Stimulated activated CD4-positive, alpha-beta T cell treated with anti-CD3 and anti-CD28 coated beads, Interleukin-12 subunit alpha, Interleukin-12 subunit beta, amount 100 ng/mL, for 24 hours (primary cell): ENCODE results near the gene MRO.
"Not testable (repeated sequence)": the region's sequence is repeated elsewhere in the genome, so short reads cannot be mapped to it uniquely, and the experiment has no call there.

Source experiments
- DNase-seq, 2 experiments: peaks; one replicate each; pipeline ENCODE4 v3.0.0-alpha.2; 2020; ENCODE audit warnings: low read depth in 2 of 2

MRO gene

DNA sequence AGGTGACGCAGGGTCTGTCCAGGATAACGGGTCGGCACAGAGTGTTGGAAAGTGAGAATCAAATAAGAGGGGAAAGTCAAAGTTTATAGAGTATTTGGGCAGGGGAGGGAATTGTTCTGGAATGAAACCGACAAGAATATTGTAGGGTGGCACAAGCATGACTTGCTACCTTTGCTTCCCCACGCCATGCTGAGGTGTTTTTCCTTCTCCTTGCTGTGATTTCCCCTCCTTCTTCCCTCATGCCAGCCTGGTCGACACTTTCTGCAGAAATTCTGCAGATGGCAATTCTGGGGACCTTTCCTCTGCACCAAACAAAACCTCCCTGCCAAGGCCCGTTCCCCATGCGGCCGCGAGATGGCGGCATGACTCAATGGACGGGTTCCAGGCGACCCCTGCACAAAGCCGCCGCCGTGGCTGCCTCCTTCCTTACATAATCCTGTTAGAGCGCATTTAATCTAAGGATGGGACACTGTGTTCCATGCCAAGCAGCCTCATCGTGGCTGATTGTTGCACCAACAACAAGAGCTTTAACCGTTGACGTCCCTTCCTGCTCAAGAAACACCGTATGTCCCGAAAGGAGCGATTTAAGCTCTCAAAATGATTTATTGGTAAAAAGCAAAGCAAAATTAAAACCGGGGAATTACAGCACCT is at the start of gene MRO:
Gene MRO, minus strand, starts transcription at position 289 of the 651 bp plus-strand sequence. CDS start 10,616 bp downstream, outside the sequence.
- peak; percentile 58 to 70 for DNase-seq

DNA sequence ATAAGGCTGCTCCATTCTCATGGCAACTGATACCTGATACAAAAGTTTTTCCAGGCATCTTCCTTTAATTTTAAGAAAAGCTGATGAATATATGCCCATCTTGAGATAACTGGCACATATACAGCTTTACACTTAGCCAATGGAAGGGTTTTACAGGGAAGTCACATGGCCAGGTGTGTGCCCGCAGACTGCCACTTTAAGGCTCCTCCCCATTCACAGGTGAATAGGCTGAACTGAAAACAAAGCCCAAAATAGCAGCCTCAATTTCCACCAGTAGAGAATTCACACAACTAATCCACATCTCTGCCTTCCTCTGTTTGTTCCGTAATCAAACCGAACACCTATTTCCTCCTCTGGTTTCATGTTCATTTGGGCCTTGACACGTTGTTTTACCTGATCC is 49.3 kb upstream of the MRO start:
- DNase-seq: no peak

GRCh38 chr18:50866765-50867164 is 46.9 kb upstream of the MRO start:
- no peak for DNase-seq

DNA sequence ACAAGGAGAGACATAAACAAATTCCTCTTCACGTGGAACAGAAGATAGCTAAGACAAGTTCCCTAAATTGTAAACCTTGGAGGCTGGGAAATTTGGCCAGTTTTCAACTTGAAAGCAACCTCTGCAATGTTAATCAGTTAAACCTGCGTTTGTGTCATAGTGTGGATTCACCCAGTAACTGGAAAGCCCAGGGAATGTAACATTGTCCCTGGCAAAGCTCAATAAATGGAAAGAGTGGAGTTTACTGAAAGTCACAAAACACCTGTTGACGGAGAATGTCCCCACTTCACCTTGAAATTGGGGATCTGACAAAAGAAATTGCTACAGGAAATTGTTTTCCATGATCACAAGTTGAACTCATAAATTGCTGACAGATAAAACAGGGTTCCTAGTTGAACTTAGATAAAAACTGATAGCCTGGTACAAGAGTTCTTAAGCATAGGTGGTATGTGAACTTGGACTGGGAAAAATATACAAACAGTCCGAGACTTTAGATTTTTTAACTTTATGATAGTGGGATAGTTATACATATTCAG is 44.1 kb upstream of the MRO start:
- no peak for DNase-seq

DNA sequence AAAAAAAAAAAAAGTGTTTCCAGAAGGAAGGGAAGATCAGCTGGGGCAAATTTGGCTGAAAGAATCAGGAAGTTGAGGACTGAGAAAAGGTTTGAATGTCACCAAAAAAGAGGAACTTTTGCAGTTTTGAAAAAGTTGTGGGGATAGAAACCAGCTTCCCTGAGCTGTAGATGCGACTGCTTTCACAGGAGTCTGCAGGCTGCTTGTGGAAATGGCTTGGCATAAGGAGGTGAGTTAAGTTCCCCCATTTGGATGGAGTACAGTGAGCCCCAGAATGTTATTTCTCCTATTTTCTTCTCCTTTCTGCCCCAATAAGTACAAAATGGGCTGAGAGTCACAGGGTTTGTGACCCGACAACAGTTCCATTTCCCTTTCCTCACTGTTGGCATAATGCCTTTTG is 42.6 kb upstream of the MRO start:
- no peak for DNase-seq

DNA sequence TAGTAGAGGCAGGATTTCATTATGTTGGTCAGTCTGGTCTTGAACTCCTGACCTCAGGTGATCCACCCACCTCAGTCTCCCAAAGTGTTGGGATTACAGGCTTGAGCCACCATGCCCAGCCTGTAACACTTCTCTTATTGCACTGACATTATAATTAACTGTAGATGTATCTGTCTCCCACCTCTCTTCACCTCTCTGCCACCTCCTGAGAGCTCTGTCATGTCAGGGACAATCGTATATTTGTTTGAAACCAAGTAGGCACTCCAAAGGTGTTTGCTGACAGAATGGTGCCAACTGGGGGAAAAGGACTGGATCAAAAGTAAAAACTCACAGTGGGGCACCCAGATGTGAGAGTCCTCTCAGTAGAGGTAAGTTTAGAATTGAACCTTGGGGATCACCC is 41.8 kb upstream of the MRO start:
- DNase-seq: no peak

DNA sequence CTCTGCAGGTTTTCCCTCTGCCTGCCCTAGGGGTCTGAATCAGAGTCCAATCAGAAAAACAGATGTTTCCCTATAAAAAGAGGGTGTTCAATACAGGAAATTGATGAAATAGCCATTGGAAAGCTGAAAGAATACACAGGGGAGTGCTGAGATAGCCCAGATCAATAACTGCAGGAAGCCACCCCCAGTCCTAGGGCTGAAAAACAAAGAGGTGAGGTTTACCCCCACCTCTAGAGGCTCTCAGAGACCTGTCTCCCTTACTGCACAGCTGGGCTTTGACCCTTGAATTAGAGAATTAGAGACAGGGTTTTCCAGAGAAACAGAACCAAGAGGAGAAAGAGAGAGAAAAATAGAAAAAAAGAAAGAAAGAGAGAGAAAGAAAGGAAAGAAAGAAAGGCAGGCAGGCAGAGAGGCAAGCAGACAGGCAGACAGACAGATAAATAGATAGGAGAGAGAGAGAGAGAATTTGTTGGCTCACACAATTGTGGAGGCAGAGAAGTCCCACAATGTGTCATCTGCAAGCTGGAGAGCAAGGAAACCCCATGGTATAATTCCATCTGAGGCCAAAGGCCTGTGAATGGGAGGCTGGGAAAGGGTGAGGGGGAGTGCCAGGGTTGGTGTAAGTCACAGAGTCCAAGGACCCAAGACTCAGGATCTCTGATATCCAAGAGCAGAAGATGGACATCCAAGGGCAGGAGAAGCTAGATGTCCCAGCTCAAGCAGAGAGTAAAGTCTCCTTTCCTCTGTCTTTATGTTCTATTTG is 40.2 kb upstream of the MRO start:
- DNase-seq: no peak

GRCh38 chr18:50857694-50858093 is 37.9 kb upstream of the MRO start:
- no peak for DNase-seq

DNA sequence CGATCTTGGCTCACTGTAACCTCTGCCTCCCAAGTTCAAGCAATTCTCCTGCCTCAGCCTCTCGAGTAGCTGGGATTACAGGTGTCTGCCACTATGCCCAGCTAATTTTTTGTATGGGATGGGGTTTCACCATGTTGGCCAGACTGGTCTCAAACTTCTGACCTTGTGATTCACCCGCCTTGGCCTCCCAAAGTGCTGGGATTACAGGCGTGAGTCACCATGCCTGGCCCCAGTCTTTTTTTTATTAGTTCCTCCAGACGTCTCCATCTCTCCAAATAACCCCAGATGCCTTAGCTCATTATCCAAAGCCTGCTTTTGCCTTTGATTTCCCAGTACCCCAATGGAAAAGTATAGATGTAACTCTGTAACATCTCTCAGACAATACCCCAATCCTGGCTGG is 37.4 kb upstream of the MRO start:
- DNase-seq: not testable (repeated sequence)

DNA sequence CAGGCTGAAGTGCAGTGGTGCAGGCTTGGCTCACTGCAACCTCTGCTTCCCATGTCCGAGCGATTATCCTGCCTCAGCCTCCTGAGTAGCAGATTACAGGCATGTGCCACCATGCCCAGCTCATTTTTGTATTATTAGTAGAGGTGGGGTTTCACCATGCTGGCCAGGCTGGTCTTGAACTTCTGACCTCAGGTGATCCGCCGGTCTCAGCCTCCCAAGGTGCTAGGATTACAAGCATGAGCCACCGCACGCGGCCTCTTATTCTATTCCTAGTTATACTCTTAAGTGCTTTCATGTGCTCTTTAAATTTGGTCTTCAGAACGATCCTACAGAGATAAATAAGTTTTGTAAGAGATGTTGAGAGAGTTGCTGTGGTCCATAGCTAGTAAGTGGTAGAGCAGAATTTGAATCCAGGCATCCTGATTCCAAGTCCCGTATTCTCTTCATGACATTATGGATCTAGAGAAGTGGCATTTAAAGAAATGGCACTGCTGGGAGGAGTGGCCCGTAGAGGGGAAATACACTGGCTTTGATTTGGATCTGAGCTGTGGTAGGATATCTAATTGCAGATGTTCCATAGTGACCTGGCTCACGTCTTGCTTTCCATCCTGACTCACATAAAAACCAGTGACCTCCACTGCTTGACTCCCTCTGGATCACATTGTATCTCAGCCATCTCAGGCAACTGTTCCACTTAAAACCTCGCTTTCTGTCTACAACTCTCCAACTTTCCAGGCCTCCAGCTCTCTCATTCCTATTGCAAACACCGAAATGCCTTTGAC is 36.4 kb upstream of the MRO start:
- DNase-seq: no peak

GRCh38 chr18:50853863-50854271 is 34.1 kb upstream of the MRO start:
- no peak for DNase-seq

DNA sequence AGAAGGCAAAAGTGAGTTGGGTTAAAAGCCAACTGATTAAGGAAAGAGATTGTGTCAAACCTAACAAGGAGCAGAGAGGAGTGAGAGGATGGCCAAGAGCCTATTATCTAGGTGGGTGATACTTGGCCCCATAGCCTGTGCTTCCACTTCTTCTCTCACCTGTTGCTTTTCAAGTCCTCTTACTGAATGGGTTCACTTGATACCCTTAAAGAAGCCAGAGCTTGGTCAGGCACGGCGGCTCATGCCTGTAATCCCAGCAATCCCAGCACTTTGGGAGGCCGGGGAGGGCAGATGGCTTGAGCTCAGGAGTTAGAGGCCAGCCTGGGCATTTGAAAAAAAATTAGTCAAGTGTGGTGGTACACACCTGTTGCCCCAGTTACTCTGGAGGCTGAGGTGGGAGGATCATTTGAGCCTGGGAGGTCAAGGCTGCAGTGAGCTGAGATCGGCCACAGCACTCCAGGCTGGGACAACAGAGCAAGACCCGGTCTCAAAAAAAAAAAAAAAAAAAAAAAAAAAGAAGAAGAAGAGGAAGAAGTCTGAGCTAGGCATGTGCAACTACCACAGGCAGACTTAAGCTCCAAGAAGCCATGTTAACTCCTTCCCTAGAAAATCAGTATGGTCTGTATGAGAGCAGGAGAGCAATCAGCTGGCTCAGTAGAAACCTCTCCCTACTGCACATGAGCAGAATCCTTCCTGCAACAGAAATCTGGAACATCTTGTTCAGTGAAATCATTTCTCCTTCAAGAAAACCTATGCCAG is 30.7 kb upstream of the MRO start:
- no peak for DNase-seq

DNA sequence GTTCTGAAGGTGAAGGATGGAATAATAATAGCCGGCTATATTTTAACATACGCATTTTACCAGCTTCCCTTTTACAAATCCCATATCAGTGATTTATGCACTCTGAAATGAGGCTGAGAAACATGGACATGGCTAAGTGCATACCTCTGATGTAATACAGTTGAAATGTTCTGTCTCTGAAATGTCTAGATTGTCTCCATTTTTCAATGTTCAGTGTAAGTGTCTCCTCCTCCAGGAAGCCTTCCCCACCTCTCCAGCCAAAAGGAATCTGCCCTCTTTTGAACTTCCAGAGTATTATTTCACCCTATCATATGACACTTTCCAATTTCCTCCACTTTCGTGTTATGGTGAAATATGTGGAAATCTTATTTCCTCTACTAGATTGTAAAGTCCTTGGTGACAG is 29.6 kb upstream of the MRO start:
- DNase-seq: no peak

- DNase-seq: no peak
Measured at GRCh38 chr18:50848991-50849390, 29.2 kb upstream of the MRO start.

DNA sequence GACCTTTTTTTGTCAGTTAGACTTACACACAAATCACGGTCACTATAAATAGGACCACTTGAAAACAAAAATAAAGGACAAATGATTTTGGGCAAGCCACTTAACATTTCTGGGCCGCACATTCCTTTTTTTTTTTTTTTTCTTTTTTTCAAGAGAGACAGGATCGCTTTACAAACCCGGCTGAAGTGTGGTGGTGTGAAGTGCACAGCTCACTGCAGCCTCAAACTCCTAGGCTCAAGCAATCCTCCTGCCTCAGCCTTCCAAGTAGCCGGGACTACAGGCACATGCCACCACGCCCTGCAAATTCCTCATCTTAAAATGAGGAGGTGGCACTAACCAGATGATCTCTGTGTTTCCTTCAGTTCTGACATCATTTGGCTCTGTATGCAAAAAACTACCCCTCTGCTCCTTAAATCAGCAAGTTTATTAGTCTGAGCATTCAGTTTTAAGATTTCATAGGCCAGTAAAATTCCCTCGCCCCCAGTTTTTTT is 28.3 kb upstream of the MRO start:
- DNase-seq: no peak

- DNase-seq: no peak
Measured at GRCh38 chr18:50847192-50847591, 27.4 kb upstream of the MRO start.

GRCh38 chr18:50844960-50845359 is 25.1 kb upstream of the MRO start:
- no peak for DNase-seq

DNA sequence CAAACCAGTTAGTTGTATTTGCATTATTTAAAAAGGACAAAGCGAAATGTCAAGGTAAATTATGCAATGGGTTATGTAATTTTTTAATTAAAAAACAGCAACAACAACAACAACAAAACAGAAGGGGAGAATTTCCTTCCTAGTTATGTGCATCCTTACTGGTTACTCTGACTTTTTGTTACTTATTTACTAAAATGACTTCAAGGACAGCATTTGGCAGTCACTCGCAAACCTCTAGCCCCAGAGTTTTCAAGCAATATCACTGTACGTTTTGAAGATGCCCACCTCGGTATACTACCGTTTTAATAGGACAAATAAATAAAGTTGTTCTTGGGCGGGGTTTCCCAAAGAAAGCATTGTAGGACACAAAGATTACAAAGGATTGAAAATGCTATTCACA is 24.7 kb upstream of the MRO start:
- no peak for DNase-seq

- no peak for DNase-seq
Measured at GRCh38 chr18:50842846-50843245, 23.0 kb upstream of the MRO start.

GRCh38 chr18:50839996-50840395 is 20.2 kb upstream of the MRO start:
- no peak for DNase-seq

GRCh38 chr18:50839341-50839740 is 19.5 kb upstream of the MRO start:
- no peak for DNase-seq
